Islet precursor cell (in vitro differentiated cells): ENCODE data around the gene MRPL21.
"Not testable (repeated sequence)": the region's sequence is repeated elsewhere in the genome, so short reads cannot be mapped to it uniquely, and the experiment has no call there.

Experiments
- DNase-seq: peaks from one replicate; pipeline ENCODE4 v3.0.0-alpha.2; 2018

The MRPL21 gene

DNA sequence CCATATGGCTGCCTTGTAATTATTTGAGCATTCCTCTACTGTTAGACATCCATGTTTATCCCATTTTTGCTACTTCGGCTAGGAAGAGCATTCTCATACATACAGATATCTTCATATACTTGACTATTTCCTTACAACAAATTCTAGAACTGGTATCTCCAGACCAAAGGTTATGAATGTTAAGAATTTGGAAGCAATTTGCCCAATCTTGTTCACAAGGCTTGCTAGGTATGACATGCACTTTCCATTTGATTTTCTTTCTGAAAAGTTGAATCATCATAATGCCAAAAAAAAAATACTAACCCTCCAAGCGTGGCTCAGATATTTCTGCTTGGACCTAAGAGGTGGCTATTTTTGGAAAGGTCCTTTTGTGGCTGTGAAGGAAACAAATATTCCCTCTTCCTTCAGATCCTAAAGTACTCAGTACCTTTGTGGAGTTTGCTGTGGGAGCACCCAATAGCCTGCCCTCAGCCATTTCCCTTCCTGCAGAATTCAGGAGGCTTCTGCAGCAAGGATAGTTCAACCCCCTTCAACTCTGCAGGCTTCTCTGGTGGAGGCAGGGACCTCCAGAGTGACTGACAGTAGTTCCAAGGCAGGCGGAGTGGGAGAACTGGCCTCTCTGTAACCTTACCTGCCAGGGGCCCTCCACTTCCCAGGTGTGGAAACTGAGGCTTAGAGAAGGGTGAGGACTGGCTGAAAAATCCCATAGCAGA lies 39.9 kb downstream of the MRPL21 start:
- DNase-seq: no peak

- DNase-seq: no peak
Measured at GRCh38 chr11:68862421-68862820, 41.2 kb downstream of the MRPL21 start.

DNA sequence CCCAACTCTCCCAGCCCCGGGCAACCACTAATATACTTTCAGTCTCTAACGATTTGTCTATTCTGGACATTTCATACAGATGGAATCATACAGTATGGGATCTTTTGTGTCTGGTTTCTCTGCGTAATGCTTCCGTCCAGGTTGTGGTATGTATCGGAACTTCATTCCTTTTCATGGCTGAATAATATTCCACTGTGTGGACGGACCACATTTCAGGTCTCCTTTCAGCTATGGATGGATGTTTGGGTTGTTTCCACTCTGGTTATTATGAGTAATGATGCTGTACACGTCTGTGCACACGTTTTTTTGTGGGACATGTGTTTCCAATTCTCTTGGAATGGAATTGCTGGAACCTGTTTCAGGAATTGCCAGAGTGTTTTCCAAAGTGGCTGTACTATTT lies 44.5 kb downstream of the MRPL21 start:
- no peak for DNase-seq

DNA sequence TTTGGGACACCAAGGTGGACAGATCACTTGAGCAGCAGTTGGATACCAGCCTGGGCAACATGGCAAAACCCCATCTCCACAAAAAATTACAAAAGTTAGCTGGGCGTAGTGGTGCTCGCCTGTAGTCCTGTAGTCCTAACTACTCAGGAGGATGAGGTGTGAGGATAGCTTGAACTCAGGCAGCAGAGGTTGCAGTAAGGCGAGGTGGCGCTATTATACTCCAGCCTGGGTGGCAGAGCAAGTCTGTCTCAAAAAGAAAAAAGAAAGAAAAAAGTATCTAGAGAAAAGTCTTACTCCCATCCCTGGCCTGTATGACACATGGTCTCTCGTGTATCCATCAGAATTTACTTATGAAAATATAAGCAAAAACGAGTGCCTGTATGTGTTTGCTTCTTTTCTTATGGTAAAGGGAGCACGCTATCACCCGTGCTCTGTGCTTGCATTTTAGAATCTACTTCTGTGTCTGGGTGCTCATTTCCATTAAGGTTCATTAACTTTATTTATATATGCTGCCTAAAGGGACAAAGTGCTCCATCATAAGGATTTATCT lies 46.5 kb downstream of the MRPL21 start:
- no peak for DNase-seq

DNA sequence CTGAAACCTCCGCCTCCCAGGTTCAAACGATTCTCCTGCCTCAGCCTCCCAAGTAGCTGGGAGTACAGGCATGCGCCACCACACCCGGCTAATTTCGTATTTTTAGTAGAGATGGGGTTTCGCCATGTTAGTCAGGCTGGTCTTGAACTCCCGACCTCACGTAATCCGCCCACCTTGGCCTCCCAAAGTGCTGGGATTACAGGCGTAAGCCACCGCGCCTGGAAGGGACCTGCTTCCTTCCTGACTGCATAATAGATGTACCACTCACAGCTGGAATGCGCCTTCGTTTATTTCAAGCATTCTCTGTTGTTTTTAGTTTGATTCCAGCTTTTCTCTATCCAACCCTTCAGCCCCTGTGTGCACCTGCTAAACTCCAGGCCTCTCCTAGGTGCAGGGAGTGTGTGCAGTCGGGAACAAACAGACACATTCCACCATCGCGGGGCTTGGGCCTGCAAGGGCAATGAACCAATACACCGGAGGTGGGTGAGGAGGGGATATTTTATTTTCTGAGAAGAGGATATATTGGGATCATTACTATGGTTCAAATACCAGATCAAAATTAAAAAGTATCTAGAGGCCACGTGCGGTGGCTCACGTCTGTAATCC lies 47.1 kb downstream of the MRPL21 start:
- DNase-seq: not testable (repeated sequence)

- peak; percentile 77 for DNase-seq
Measured at GRCh38 chr11:68855205-68855981, 48.2 kb downstream of the MRPL21 start.

DNA sequence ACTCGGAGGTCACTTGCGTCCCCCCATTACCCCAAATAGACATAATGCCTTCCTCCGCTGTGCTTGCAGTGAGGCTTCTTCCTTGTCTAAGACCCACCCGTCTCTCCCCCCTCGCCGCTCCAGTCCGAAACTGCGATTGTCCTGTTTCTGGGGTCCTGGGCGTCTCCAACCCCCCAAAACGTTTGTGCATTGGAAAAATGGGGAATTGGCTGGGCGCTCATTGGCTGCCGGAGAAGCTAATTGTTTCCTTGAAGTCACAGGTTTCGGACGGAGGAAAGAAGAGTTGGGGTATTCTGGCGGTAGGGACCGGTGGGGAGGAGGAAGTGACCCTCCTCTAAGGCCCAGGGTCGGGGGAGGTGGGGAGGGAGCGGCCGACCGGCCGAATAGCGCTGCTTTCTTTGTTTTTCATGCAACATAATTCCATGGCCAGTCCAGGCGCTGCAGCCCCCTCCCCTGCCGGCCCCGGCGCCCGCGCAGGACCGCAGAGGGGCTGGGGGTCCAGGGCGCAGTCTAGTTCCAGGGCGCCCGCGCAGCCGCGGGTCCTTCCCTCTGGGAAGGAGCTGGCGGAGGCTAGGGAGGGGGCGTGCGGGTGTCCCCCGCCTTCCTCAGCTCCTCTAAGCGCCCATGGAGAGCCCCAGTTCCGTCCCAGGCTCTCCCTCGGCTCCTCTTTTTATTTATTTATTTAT lies 49.2 kb downstream of the MRPL21 start:
- no peak for DNase-seq

DNA sequence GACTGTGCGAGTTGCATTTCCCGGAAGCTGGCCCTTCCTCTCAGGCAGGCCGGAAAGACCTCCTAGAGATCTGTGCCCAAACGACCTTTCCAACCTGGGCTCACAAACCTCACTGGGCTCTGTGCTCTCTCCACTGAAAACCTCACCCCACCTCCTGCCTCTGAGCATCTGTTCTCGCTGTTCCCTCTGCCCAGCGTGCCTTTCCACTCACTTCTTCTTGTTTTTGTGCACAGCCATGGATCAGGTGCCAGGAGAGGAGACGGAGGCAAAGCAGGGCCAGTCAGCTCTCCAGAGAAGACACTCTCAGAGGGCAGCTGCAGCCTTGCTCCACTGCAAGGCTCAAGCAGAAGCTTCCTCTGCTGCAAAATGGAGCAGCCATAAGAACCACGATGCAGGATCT lies 51.0 kb downstream of the MRPL21 start:
- no peak for DNase-seq

DNA sequence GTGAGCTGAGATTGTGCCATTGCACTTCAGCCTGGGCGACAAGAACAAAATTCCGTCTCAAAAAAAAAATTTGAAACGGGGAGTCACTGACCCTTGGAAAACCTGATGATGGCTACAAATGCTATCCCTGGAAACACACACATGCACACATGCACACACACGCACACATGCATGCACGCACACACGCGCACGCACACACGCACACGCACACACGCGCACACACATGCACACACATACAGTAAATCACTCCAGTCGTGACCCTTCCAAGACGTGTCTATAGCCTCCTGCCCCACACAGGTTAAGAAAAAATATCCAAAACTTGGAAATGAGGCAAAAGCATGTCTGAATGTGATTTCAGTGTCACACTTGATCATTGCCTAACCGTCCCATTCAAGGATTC lies 55.2 kb downstream of the MRPL21 start:
- no peak for DNase-seq

- DNase-seq: no peak
Measured at GRCh38 chr11:68847395-68847794, 56.2 kb downstream of the MRPL21 start.

DNA sequence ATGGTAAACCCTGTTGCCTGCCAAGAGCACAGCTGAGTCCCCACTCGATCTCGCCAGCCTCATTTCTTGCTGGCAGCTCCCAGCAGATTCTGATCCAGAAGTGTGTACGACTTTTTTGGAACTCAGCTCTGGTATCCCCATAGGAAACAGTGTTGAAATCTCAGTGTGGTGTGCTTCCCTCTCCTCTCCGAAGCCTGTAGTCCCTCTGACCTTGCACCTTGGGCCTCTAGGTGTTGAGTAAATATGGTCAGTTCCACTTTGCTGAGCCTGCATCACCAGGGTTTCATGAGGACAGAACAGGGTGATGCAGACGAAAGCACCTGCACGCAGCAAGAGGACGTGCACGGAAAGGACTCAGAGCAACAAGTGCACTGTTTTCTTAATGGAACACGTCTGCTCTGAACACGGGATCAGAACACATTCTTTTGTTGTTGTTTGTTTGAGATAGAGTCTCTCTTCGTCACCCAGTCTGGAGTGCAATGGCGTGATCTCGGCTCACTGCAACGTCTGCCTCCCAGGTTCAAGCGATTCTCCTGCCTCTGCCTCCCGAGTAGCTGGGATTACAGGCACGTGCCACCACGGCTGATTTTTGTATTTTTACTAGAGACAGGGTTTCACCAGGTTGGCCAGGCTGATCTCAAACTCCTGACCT lies 58.2 kb downstream of the MRPL21 start:
- no peak for DNase-seq

GRCh38 chr11:68844801-68845200 lies 58.8 kb downstream of the MRPL21 start:
- no peak for DNase-seq

- DNase-seq: no peak
Measured at GRCh38 chr11:68844376-68844775, 59.3 kb downstream of the MRPL21 start.

DNA sequence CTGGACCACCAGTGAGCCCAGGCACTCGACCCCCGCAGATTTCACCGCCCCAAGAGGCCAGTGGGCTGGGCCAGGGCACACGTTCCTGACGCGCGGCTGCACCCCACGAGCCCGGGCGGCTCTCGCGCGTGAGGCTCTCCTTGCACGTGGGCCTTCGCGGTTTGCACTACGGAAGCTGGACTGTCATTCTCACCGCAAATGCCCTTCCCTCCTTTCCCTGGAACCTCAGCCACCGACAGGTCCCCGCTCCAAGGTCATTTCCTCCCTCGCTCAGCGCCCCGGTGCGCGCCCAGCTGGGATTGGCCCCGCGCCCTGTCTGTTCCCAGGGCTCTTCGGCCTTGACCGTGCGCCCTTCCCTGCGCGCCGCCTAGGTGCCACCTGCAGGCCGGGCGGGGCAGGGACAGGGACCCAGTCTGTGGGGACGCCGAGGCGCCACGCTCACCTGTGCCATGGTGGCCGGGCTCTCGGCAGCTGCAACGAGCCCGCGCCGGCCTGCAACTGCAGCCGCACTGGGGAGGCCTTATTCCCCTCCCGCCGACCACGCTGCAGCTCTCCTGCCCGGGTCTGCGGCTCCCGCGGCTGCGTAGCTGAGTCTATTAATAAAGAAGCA lies 59.8 kb downstream of the MRPL21 start:
- peak; percentile 85 for DNase-seq

DNA sequence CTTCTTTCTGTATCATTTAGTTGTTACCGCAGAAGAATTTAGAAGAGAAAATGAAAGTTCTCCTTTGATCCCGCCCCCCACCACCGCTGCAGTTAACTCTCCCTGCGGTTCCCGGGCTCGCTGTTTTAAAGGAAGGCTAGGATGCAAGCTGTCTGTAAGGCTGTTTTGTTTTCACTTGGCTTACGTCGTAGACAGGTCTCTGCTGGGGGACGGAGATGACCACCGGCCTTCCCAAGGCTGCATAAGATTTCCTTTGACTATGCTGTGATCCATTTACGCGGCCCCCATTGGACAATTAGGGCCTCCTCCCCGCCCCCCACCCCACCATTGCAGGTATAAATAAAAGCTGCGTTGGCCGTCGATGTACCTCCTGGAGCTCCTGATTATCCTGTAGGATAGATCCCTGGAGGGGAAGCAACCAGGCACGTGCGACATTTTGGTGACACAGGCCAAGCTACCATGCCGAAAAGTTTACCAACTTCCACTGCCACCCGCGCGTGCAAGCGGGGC lies 60.5 kb downstream of the MRPL21 start:
- DNase-seq: no peak

DNA sequence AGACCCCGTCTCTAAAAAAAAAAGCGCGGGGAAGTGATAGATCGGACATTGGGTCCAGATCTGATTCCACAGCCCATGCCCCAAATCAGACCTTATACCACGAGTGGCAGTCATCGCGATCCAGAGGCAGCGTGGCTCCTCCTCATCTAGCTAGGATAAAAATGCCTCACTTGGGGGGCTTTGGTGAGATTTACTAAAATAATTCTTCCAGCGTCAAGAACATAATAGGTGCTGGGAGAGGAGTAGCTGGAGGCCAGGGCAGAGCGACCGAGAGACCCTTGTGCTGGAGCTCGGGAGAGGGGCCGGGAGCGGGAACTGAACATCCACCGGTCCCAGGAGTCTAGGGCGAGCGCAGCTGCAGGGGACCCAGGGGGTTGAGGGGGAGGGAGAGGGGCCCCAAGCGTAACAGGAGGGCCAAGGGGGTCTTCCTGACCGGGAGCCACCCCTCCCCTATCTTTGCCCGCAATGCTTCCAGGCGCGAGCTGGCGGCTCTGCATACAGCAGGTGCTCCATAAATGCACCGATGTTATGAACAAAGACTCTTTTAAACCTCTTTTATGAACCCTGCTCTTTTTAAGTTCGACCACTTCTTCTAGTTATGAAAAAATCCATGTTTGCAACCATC lies 61.1 kb downstream of the MRPL21 start:
- no peak for DNase-seq

- DNase-seq: peak; percentile 71
Measured at GRCh38 chr11:68841718-68842426, 61.8 kb downstream of the MRPL21 start, which contains the start of gene CPT1A. CPT1A (minus strand) TSS chr11:68841916; CDS start chr11:68815474, 26,442 bp downstream.
